ENCODE measurements around the gene SOX10.

Gene SOX10

DNA sequence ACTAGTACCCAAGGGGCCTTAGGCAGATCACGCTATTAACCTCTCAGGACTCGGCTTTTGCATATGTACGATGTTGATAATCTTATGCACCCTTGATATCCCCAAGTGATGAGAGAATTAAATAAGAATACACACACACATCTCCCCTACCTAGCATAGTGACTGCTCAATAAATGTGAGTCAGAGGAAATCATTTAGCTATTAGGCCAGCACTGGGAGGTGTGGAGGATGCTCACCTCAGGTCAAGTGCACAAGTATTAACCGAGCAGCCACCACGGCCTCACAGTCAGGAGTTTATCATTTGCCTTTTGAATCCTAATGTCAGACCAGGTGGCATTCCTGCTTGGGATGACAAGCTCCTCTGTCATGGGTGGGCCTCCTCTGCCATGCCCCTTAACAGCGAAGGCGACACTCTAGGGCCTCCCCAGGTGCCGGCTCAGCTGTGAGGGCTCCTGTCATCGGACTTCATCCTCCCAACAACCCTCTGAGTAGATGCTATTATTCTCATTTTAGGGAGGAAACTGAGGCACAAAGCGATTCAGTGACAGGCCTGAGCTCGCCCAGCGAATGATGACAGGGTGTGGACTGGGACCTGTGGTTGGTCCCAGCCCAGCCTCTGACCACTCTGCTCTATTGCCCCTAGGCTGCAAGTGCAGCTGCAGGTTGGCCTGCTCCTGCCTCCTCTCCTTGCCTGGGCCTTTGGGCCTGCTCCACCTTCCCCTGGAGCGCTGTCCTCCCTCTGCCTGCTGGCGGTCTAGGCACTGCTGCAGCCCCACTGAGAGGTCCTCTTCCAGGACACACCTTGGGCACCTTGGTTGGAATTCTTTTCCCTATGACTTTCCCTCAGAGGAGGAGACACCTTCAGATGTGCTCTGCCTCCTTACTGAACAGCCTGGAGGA is 5.0 kb upstream of the SOX10 start:
- ChIA-PET POLR2A (ENCODE audit: low non-redundant PET) (no interaction called here), CTCF (interaction anchor here (0.6 kb wide), 1 partner anchor 1010 kb away, joined by 4 read pairs; no protein-coding TSS in a partner anchor)
- no peak overlapping the region for H3K27ac ChIP-seq
- TF ChIP-seq, protein P1, sequence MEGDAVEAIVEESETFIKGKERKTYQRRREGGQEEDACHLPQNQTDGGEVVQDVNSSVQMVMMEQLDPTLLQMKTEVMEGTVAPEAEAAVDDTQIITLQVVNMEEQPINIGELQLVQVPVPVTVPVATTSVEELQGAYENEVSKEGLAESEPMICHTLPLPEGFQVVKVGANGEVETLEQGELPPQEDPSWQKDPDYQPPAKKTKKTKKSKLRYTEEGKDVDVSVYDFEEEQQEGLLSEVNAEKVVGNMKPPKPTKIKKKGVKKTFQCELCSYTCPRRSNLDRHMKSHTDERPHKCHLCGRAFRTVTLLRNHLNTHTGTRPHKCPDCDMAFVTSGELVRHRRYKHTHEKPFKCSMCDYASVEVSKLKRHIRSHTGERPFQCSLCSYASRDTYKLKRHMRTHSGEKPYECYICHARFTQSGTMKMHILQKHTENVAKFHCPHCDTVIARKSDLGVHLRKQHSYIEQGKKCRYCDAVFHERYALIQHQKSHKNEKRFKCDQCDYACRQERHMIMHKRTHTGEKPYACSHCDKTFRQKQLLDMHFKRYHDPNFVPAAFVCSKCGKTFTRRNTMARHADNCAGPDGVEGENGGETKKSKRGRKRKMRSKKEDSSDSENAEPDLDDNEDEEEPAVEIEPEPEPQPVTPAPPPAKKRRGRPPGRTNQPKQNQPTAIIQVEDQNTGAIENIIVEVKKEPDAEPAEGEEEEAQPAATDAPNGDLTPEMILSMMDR (conservative IDR thresholded peaks at IDR 0.05; ENCODE audit: low read depth): no peak
- DNase-seq (ENCODE audit: low spot score): no peak

DNA sequence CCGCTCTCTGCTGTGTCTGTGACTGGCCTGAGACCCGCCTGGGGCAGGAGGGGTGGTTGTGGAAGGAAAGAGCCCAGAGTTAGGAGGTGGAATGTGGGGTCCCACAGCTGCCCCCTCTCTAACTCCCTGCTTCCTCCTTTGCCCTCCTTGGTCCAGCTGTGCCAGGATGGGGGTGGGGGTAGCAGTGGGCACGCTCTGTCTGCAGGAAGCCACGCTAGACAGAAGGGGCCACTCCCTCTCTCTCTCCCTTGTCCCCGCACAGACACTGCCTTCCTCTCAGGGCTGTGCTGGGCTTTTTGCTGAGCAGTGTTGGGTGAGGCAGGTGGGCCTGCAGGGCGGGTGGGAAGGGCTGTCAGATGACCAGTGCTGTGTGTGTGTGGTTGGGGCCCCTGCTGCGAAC is 2.0 kb upstream of the SOX10 start:
- POLR2A ChIA-PET (ENCODE audit: low non-redundant PET): no interaction called here

DNA sequence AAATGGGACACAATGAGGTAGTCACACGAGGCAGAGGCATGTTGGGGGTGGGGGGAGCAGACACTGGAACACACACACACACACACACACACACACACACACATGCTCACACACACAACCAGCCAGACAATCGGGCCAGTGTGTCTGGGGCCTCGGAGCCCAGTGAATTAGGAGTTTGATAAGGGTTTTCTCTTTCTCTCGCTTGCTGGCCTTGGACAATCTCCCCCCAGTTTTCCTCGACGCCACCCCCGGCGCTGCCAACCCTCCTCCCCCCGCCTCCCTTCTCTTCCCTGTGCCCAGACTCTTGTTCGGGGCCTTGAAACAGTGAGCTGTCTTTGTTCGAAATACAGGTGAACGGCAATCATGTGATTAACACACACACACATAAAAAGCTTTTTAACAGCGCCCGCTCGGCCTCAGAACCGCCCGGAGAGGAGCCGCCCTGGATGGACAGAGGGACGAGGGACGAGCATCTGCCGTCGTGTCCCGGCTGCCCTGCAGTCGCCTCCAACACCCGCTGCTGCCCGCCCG is 1.5 kb upstream of the SOX10 start:
- ChIA-PET CTCF (interaction anchor here (0.7 kb wide), 1 partner anchor 342 kb away, joined by 6 read pairs; no protein-coding TSS in a partner anchor), POLR2A (ENCODE audit: low non-redundant PET) (no interaction called here)
- TF ChIP-seq, protein P1 (conservative IDR thresholded peaks at IDR 0.05; ENCODE audit: low read depth): no peak
- H3K27ac ChIP-seq: no peak overlapping the region
- DNase-seq (ENCODE audit: low spot score): no peak

More for the DNA sequence above, 2.0 kb upstream of the SOX10 start:
- CTCF ChIA-PET: no interaction called here
- TF ChIP-seq, protein P1 (conservative IDR thresholded peaks at IDR 0.05; ENCODE audit: low read depth): no peak
- DNase-seq (ENCODE audit: low spot score): no peak
- no peak overlapping the region; the same call in 1 of the 2 replicates for H3K27ac ChIP-seq

DNA sequence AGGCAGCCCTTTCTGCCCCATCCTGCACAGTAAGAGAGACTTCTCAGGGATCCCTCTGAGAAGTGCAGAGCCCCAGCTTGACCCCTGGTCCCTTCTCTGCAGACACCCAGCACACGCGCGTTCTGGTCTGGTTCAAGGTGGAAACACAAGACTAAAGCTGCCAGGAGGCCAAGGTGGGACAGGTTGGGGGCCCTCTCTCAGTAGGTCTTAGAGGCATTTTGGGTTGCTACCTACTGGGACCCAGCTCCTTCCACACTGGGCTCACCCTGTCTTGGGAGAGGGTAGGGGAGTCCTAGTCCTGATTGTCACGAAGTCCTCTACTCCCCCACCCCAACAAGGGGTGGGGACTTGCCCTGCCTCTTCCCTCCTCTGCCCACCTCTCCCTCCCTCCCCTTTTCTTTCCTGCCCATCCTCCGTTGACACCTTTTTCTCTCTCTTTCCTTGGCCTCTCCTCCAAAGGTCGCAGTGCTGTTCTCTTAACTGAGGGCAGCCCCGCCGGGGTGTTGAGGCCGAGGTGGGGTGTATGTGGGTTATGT is 763 bp upstream of the SOX10 start:
- DNase-seq (ENCODE audit: low spot score): no peak
- ChIA-PET POLR2A (ENCODE audit: low non-redundant PET) (no interaction called here), CTCF (no interaction called here)
- TF ChIP-seq, protein P1 (conservative IDR thresholded peaks at IDR 0.05; ENCODE audit: low read depth): no peak
- H3K27ac ChIP-seq: no peak overlapping the region

DNA sequence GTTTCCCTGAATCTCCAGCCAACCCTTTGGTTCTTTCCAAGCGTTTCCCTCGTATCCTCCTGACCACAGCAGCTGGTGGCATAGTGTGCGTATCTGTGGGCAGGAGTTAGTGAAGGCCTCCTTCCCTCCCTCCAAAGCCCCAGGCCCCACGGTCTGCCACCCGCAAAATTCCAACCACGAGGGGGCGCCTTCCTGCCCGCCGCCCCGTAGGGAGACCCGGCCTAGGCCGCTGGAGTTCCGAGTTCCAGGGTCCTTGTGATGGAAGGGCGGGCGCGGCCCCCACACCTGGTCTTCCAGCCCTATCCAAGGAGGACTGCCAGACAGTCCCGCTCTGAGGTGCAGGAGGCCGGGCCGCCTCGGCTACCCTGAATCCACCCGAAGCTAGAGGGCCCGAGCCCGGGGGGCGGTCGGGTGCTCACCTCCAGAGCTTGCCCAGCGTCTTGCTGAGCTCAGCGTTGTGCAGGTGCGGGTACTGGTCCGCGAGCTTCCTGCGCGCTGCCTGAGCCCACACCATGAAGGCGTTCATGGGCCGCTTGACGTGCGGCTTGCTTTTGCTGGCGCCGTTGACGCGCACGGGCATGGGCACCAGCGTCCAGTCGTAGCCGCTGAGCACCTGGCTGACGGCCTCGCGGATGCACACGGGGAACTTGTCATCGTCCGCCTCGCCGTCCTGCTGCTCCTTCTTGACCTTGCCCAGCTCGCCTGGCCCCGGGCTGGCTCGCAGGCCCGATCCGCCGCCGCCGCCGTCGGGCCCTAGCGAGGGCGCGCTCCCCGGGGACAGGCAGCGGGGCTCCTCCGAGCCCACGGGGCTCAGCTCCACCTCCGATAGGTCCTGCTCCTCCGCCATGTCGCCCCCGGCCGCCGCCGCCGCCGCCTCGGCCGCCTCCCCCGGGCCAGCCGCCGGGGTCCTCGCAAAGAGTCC is 1.2 kb downstream of the SOX10 start:
- H3K27ac ChIP-seq: no peak overlapping the region
- ChIA-PET POLR2A (ENCODE audit: low non-redundant PET) (no interaction called here), CTCF (interaction anchor here (0.6 kb wide), 1 partner anchor 55 kb away, joined by 3 read pairs; no protein-coding TSS in a partner anchor)
- DNase-seq (ENCODE audit: low spot score): no peak
- TF ChIP-seq, protein P1 (conservative IDR thresholded peaks at IDR 0.05; ENCODE audit: low read depth): no peak

Data from RWPE1 (cell line).